Endothelial cell of umbilical vein (primary cell): Measurements from ENCODE around the gene MYH10. TPM values are rescaled to one million over a fixed set of nuclear protein-coding genes. Genes with fewer than 3 reads are reported as not detected.

ENCODE experiments used
- BruUV-seq: library from RNA; stranded (reverse); fragments of 400-500 nt; replicated peaks from 2 replicates; lab custom pipeline; 2021; lab: Mats Ljungman, UMichigan
- CTCF ChIA-PET: fragments of 300-600, 350-600 bp; sonication (Branson Sonifier 250); formaldehyde crosslinking; loops from one replicate; lab custom pipeline; 2021; ENCODE audit warnings: antibody characterized with exemption, inconsistent platforms; lab: Charles Lee
- POLR2A ChIA-PET: fragments of 300-600, 350-600 bp; sonication (Branson Sonifier 250); formaldehyde crosslinking; loops from one replicate; lab custom pipeline; 2021; ENCODE audit warnings: antibody characterized with exemption, inconsistent platforms; lab: Charles Lee
- DNase-seq: peaks from one replicate; pipeline ENCODE4 v3.0.0-alpha.2; 2011; ENCODE audit warnings: low read depth, low spot score
- FAIRE-seq: peaks from 2 replicates; lab custom pipeline; 2011; peaks lifted over from hg19 to GRCh38; lab: Jason Lieb, UNC
- H2AFZ ChIP-seq: 2 replicates; pipeline ENCODE4 v1.6.0; 2012; ENCODE audit warnings: low read depth, low read length, control low read depth, inconsistent platforms
- H3K27ac ChIP-seq: 2 replicates; pipeline ENCODE4 v1.5.1; 2011; ENCODE audit warnings: low read depth, mild to moderate bottlenecking, control low read depth, low read length, moderate library complexity; ENCODE audit not compliant: insufficient read depth
- H3K27me3 ChIP-seq, 2 experiments: 2 replicates each; pipeline versions ENCODE4 v1.6.0 to v1.6.1; 2011; ENCODE audit warnings: low read length in 2 of 2, mixed read lengths in 1 of 2; ENCODE audit not compliant: control insufficient read depth in 2 of 2, insufficient read depth in 2 of 2
- H3K36me3 ChIP-seq, 2 experiments: 2 replicates in 1 of 2; 3 replicates in 1 of 2; pipeline ENCODE4 v1.5.1; 2011; ENCODE audit warnings: low read length in 2 of 2, mild to moderate bottlenecking in 1 of 2, moderate library complexity in 1 of 2; ENCODE audit not compliant: control insufficient read depth in 2 of 2, insufficient read depth in 2 of 2; ENCODE audit errors: extremely low read depth in 1 of 2
- H3K4me1 ChIP-seq: 3 replicates; pipeline ENCODE4 v1.5.1; 2011; ENCODE audit warnings: mild to moderate bottlenecking, low read length; ENCODE audit not compliant: control insufficient read depth, insufficient read depth; ENCODE audit errors: extremely low read depth
- H3K4me2 ChIP-seq: 2 replicates; pipeline ENCODE4 v1.6.1; 2011; ENCODE audit warnings: low read length, control low read depth, mixed read lengths; ENCODE audit not compliant: insufficient read depth
- H3K4me3 ChIP-seq, 3 experiments: fragments of 200-600 bp in 1 of 3; sonication (generic), shearing (Covaris generic) in 1 of 3; replicated peaks in 1 of 3; 2 replicates each; pipeline ENCODE4 v1.5.1; 2011 to 2016; ENCODE audit warnings: control low read depth in 3 of 3, low read length in 3 of 3, mild to moderate bottlenecking in 2 of 3, inconsistent platforms in 1 of 3, low read depth in 1 of 3, moderate library complexity in 1 of 3; ENCODE audit not compliant: insufficient read depth in 1 of 3
- H3K79me2 ChIP-seq: 2 replicates; pipeline ENCODE4 v1.6.0; 2012; ENCODE audit warnings: low read length, inconsistent platforms; ENCODE audit not compliant: control insufficient read depth, insufficient read depth
- H3K9ac ChIP-seq: replicated peaks from 2 replicates; pipeline ENCODE3; 2011; ENCODE audit warnings: low read length, control low read depth; ENCODE audit not compliant: insufficient read depth; ENCODE audit errors: extremely low read depth
- H3K9me1 ChIP-seq: replicated peaks from 3 replicates; pipeline ENCODE4 v1.6.0; 2011; ENCODE audit warnings: mild to moderate bottlenecking, low read length; ENCODE audit not compliant: control insufficient read depth, insufficient read depth; ENCODE audit errors: extremely low read depth
- H3K9me3 ChIP-seq: replicated peaks from 2 replicates; pipeline ENCODE4 v1.5.1; 2012; ENCODE audit warnings: low read length, inconsistent platforms; ENCODE audit not compliant: control insufficient read depth, insufficient read depth
- H4K20me1 ChIP-seq: replicated peaks from 2 replicates; pipeline ENCODE3; 2011; ENCODE audit warnings: mild to moderate bottlenecking, low read length; ENCODE audit not compliant: control insufficient read depth, insufficient read depth; ENCODE audit errors: extremely low read depth
- EZH2 ChIP-seq: IDR thresholded peaks from 2 replicates; pipeline ENCODE4 v1.6.1; 2012; ENCODE audit warnings: borderline replicate concordance, low read depth, mild to moderate bottlenecking, moderate library complexity, low read length, inconsistent platforms; ENCODE audit not compliant: severe bottlenecking
- FOS ChIP-seq: IDR thresholded peaks from 2 replicates; pipeline ENCODE4 v1.6.1; 2011; ENCODE audit warnings: mild to moderate bottlenecking, low read length, moderate library complexity, borderline replicate concordance; ENCODE audit not compliant: insufficient read depth
- GATA2 ChIP-seq: IDR thresholded peaks from 2 replicates; pipeline ENCODE4 v1.7.0; 2011; ENCODE audit warnings: low read depth, mild to moderate bottlenecking, moderate library complexity, mixed read lengths, low read length; ENCODE audit not compliant: insufficient read length, insufficient read depth
- JUN ChIP-seq: IDR thresholded peaks from 2 replicates; pipeline ENCODE4 v1.6.1; 2011; ENCODE audit warnings: borderline replicate concordance, low read depth; ENCODE audit not compliant: insufficient read length, insufficient read depth
- MYC ChIP-seq: IDR thresholded peaks from one replicate; pipeline ENCODE4 v1.6.1; 2011; ENCODE audit warnings: mild to moderate bottlenecking, low read depth, low read length
- POLR2A ChIP-seq: IDR thresholded peaks from 2 replicates; pipeline ENCODE4 v1.6.1; 2012; ENCODE audit warnings: low read depth, mild to moderate bottlenecking, control low read depth, low read length
- POLR2AphosphoS5 ChIP-seq: IDR thresholded peaks from 2 replicates; pipeline ENCODE4 v1.6.1; 2012; ENCODE audit warnings: low read depth, mild to moderate bottlenecking, control low read depth, low read length, moderate library complexity; ENCODE audit not compliant: insufficient read depth
- dilution Hi-C: fragments of 300-500 bp; cut with MboI; formaldehyde crosslinking; loops from one replicate; pipeline ENCODE4 v1.15.0; 2019; ENCODE audit warnings: low sequenced_read_pairs; ENCODE audit not compliant: extremely low pct_ligation_motif_present
- intact Hi-C: fragments of 100-400 bp; cut with micrococcal nuclease; formaldehyde crosslinking; loops from one replicate; pipeline ENCODE4 v1.10.0; 2022
- polyA plus RNA-seq, 4 experiments: library from polyadenylated mRNA; depleted of rRNA in 3 of 4; stranded (reverse) in 3 of 4; unstranded in 1 of 4; fragments of >200 nt; gene quantifications; 2 replicates each; pipeline versions ENCODE4 v1.2.1 to v1.2.3, GENCODE V29; 2011 to 2012; ENCODE audit warnings: missing spikeins in 1 of 4
- total RNA-seq: library from RNA; stranded (reverse); gene quantifications from 2 replicates; pipeline ENCODE4 v1.2.3, GENCODE V29; 2021
- TF ChIP-seq, protein P1 (sequence below), 2 donors: IDR thresholded peaks; 1 replicate in 1 of 2; 2 replicates in 1 of 2; pipeline ENCODE4 v1.5.1; 2011; ENCODE audit warnings: low read length in 2 of 2, mild to moderate bottlenecking in 2 of 2, moderate library complexity in 2 of 2, control low read depth in 1 of 2, inconsistent platforms in 1 of 2, low read depth in 1 of 2; ENCODE audit not compliant: insufficient read depth in 1 of 2; ENCODE audit errors: extremely low read depth in 1 of 2
- TF ChIP-seq, protein P2 (sequence below): IDR thresholded peaks from 2 replicates; pipeline ENCODE4 v1.6.1; 2011; ENCODE audit not compliant: insufficient read depth, insufficient read length

The MYH10 gene
- total and polyA plus RNA-seq, 2 donors (not counting 3 experiments of a cell fraction or from before 2014, with no cell fraction given): 73.4 to 232 TPM

DNA sequence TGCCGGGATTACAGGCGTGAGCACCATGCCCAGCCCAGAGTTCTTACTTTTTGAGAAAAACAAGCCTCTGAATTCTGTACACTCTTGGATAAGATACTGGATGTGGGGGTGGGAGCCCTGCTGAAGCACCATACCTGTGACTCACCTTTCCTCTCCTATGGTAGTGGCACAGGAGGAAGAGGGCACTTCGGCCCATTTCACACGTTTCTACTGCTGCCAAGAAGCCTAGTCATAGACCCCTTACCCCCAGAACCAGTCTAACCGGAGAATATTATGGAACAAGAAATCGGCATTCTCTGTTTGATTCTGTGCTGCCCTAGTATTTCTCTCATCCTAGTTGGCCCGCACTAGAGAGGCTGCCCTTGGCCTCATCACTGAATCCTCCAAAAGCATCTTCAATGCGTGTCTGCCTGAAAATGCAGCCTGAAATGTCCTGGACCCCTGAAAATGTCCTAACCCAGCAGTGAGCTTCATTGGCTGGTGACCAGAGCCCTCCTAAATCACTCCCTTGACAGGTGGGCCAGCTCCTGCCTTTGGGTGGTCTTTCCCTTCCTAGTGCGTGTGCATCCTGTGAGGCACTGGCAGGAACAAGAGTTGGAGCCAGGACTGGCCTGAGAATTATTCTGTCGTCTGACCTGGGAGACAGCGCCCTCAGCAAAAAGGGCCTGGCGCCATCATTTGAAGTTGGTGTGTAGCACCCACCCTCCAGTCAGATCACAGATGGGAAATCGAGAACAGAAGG is 156.9 kb downstream of the MYH10 start:
- ChIA-PET CTCF (interaction anchor here (1.9 kb wide), 1 partner anchor 64 kb away, joined by 4 read pairs; no protein-coding TSS in a partner anchor), POLR2A (no interaction called here)
- Histone ChIP-seq H2AFZ (no peak overlapping the region), H3K79me2 (no peaks in the 10 kb centered on the region), H3K36me3 (peaks cover 22 to 60% of the 10 kb centered on the region in 2 experiments), H3K9ac (no peak overlapping the region), H3K9me3 (no peaks in the 10 kb centered on the region), H3K4me3 (no peak overlapping the region), H3K9me1 (no peaks in the 10 kb centered on the region), H4K20me1 (no peaks in the 10 kb centered on the region), H3K4me1 (no peaks in the 10 kb centered on the region), H3K4me2 (no peak overlapping the region), H3K27ac (no peak overlapping the region), H3K27me3 (no peaks in the 10 kb centered on the region)
- intact Hi-C loops: no loop called here
- dilution Hi-C loops: no loop called here
- FAIRE-seq (no peak), DNase-seq (no peak)
- BruUV-seq: no TSS peak
- TF ChIP-seq, protein P1, sequence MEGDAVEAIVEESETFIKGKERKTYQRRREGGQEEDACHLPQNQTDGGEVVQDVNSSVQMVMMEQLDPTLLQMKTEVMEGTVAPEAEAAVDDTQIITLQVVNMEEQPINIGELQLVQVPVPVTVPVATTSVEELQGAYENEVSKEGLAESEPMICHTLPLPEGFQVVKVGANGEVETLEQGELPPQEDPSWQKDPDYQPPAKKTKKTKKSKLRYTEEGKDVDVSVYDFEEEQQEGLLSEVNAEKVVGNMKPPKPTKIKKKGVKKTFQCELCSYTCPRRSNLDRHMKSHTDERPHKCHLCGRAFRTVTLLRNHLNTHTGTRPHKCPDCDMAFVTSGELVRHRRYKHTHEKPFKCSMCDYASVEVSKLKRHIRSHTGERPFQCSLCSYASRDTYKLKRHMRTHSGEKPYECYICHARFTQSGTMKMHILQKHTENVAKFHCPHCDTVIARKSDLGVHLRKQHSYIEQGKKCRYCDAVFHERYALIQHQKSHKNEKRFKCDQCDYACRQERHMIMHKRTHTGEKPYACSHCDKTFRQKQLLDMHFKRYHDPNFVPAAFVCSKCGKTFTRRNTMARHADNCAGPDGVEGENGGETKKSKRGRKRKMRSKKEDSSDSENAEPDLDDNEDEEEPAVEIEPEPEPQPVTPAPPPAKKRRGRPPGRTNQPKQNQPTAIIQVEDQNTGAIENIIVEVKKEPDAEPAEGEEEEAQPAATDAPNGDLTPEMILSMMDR (IDR thresholded peaks at IDR 0.05; ENCODE audit: extremely low read depth in 1 of 2, insufficient read depth in 1 of 2, low read depth in 1 of 2, low read length in 2 of 2): no peak
- TF ChIP-seq FOS: no peak

DNA sequence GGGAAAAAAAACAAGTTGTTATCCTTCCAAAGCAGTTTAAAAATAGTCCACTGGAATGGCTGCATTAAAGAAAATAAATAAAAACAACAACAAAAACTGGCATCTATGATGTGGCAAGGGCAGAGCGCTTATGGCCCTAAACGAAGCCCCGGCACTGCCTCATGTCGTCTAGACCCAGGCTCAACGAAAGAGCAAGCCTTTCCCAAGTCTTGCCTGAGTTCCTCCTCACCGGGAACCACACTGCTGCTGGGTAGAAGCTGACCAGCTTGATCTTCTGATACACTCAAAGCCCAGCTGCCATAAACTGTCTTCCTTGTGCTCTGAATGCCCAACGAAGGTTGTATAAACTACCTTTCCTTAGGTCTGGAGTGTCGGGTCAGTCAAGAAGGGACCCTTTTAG is 157.9 kb downstream of the MYH10 start:
- no peak for TF ChIP-seq MYC
- no peak for TF ChIP-seq POLR2AphosphoS5
- TF ChIP-seq FOS: no peak
- no peak for TF ChIP-seq POLR2A
- no peak for TF ChIP-seq JUN
- TF ChIP-seq, protein P2, sequence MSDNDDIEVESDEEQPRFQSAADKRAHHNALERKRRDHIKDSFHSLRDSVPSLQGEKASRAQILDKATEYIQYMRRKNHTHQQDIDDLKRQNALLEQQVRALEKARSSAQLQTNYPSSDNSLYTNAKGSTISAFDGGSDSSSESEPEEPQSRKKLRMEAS: no peak
- TF ChIP-seq GATA2: no peak
- TF ChIP-seq, protein P1 (IDR thresholded peaks at IDR 0.05; ENCODE audit: extremely low read depth in 1 of 2, insufficient read depth in 1 of 2, low read depth in 1 of 2, low read length in 2 of 2): no peak
- TF ChIP-seq EZH2: no peak
- ChIA-PET POLR2A (no interaction called here), CTCF (interaction anchor here (1.9 kb wide), 1 partner anchor 63 kb away, joined by 4 read pairs; no protein-coding TSS in a partner anchor)
- no peaks in the 10 kb centered on the region for H3K79me2 ChIP-seq
- H3K27me3 ChIP-seq: no peaks in the 10 kb centered on the region
- no peak overlapping the region for H3K4me2 ChIP-seq
- H3K27ac ChIP-seq: no peak overlapping the region
- H3K9me1 ChIP-seq: no peaks in the 10 kb centered on the region
- H3K36me3 ChIP-seq: peaks cover 22 to 53% of the 10 kb centered on the region in 2 experiments
- no peak overlapping the region for H3K4me3 ChIP-seq
- BruUV-seq: no TSS peak
- no peak for DNase-seq
- FAIRE-seq: no peak
- no peaks in the 10 kb centered on the region for H4K20me1 ChIP-seq
- H3K9ac ChIP-seq: no peak overlapping the region
- H3K9me3 ChIP-seq: no peaks in the 10 kb centered on the region
- intact Hi-C loops (no loop called here), dilution Hi-C loops (no loop called here)
- H2AFZ ChIP-seq: no peak overlapping the region
- H3K4me1 ChIP-seq: no peaks in the 10 kb centered on the region
